Measurements from ENCODE around the gene REXO1. TPM values are rescaled to one million over a fixed set of nuclear protein-coding genes. Genes with fewer than 3 reads are reported as not detected.

REXO1 gene
- total RNA-seq, 2 experiments from 2014 or later = 53.1 to 54.2 TPM

GRCh38 chr19:1776606-1777147 lies 71.6 kb downstream of the REXO1 start:
- no peak for DNase-seq
- Mint-ChIP-seq H3K4me1 (no peaks in the 10 kb centered on the region), H3K27me3 (peaks cover 89% of the 10 kb centered on the region), H3K27ac (no peak overlapping the region), H3K9me3 (peaks cover 4% of the 10 kb centered on the region), H3K36me3 (peaks cover 1% of the 10 kb centered on the region), H3K4me3 (no peak overlapping the region)

- Mint-ChIP-seq H3K36me3 (peaks cover 2% of the 10 kb centered on the region), H3K27me3 (peaks cover 89% of the 10 kb centered on the region), H3K27ac (no peak overlapping the region), H3K4me3 (no peak overlapping the region), H3K4me1 (no peaks in the 10 kb centered on the region), H3K9me3 (peaks cover 6% of the 10 kb centered on the region)
- DNase-seq = no peak
These were observed 72.2 kb downstream of the REXO1 start for GRCh38 chr19:1775951-1776605.

GRCh38 chr19:1774989-1775772 lies 73.1 kb downstream of the REXO1 start:
- peak; percentile 35 for DNase-seq
- no peaks in the 10 kb centered on the region for H3K4me1 Mint-ChIP-seq
- no peak overlapping the region for H3K27ac Mint-ChIP-seq
- no peak overlapping the region for H3K4me3 Mint-ChIP-seq
- peaks cover 4% of the 10 kb centered on the region for H3K36me3 Mint-ChIP-seq
- H3K27me3 Mint-ChIP-seq = peaks cover 89% of the 10 kb centered on the region
- peaks cover 14% of the 10 kb centered on the region for H3K9me3 Mint-ChIP-seq

GRCh38 chr19:1773184-1773583 lies 75.1 kb downstream of the REXO1 start:
- Mint-ChIP-seq H3K27me3 (peaks cover 90% of the 10 kb centered on the region), H3K36me3 (peaks cover 4% of the 10 kb centered on the region), H3K9me3 (peaks cover 14% of the 10 kb centered on the region), H3K27ac (no peak overlapping the region), H3K4me3 (no peak overlapping the region), H3K4me1 (no peaks in the 10 kb centered on the region)
- DNase-seq = no peak

GRCh38 chr19:1770866-1771576 lies 77.3 kb downstream of the REXO1 start:
- Mint-ChIP-seq H3K36me3 (peaks cover 4% of the 10 kb centered on the region), H3K27ac (no peak overlapping the region), H3K27me3 (peaks cover 90% of the 10 kb centered on the region), H3K4me3 (no peak overlapping the region), H3K9me3 (peaks cover 14% of the 10 kb centered on the region), H3K4me1 (peaks cover 3% of the 10 kb centered on the region)
- DNase-seq = no peak

- Mint-ChIP-seq H3K27me3 (peaks cover 93% of the 10 kb centered on the region), H3K27ac (no peak overlapping the region), H3K36me3 (peaks cover 4% of the 10 kb centered on the region), H3K4me3 (no peak overlapping the region), H3K4me1 (peaks cover 3% of the 10 kb centered on the region), H3K9me3 (peaks cover 12% of the 10 kb centered on the region)
- DNase-seq = no peak
These were observed 78.7 kb downstream of the REXO1 start for GRCh38 chr19:1769645-1769985.

- peaks cover 3% of the 10 kb centered on the region for H3K4me1 Mint-ChIP-seq
- DNase-seq = no peak
- H3K36me3 Mint-ChIP-seq = peaks cover 4% of the 10 kb centered on the region
- H3K9me3 Mint-ChIP-seq = peaks cover 12% of the 10 kb centered on the region
- H3K27ac Mint-ChIP-seq = no peak overlapping the region
- H3K27me3 Mint-ChIP-seq = peaks cover 93% of the 10 kb centered on the region
- H3K4me3 Mint-ChIP-seq = no peak overlapping the region
These were observed 79.2 kb downstream of the REXO1 start for GRCh38 chr19:1768918-1769644.

GRCh38 chr19:1768248-1768647 lies 80.0 kb downstream of the REXO1 start:
- peaks cover 93% of the 10 kb centered on the region for H3K27me3 Mint-ChIP-seq
- peaks cover 3% of the 10 kb centered on the region for H3K4me1 Mint-ChIP-seq
- no peak overlapping the region for H3K4me3 Mint-ChIP-seq
- no peak overlapping the region for H3K27ac Mint-ChIP-seq
- H3K9me3 Mint-ChIP-seq = peaks cover 12% of the 10 kb centered on the region
- DNase-seq = no peak
- H3K36me3 Mint-ChIP-seq = peaks cover 4% of the 10 kb centered on the region

GRCh38 chr19:1767464-1767933 lies 80.8 kb downstream of the REXO1 start:
- Mint-ChIP-seq H3K4me3 (no peak overlapping the region), H3K27ac (no peak overlapping the region), H3K9me3 (peaks cover 12% of the 10 kb centered on the region), H3K27me3 (peaks cover 93% of the 10 kb centered on the region), H3K4me1 (peaks cover 3% of the 10 kb centered on the region), H3K36me3 (peaks cover 4% of the 10 kb centered on the region)
- DNase-seq = peak; percentile 61

- DNase-seq = no peak
- Mint-ChIP-seq H3K9me3 (peaks cover 10% of the 10 kb centered on the region), H3K4me3 (no peak overlapping the region), H3K36me3 (peaks cover 2% of the 10 kb centered on the region), H3K27me3 (peaks cover 94% of the 10 kb centered on the region), H3K4me1 (peaks cover 3% of the 10 kb centered on the region), H3K27ac (no peak overlapping the region)
These were observed 81.4 kb downstream of the REXO1 start for GRCh38 chr19:1766800-1767352.

GRCh38 chr19:1765904-1766799 lies 82.1 kb downstream of the REXO1 start:
- Mint-ChIP-seq H3K27me3 (peaks cover 98% of the 10 kb centered on the region), H3K36me3 (peaks cover 2% of the 10 kb centered on the region), H3K4me1 (peaks cover 3% of the 10 kb centered on the region), H3K27ac (no peak overlapping the region), H3K9me3 (peaks cover 8% of the 10 kb centered on the region), H3K4me3 (no peak overlapping the region)
- no peak for DNase-seq
